ENCODE results near the gene PICALM. TPM values are rescaled to one million over a fixed set of nuclear protein-coding genes. Genes with fewer than 3 reads are reported as not detected.

The PICALM gene
- polyA plus RNA-seq, 3 donors, result 62.4 to 241 (median 81.0) TPM

DNA sequence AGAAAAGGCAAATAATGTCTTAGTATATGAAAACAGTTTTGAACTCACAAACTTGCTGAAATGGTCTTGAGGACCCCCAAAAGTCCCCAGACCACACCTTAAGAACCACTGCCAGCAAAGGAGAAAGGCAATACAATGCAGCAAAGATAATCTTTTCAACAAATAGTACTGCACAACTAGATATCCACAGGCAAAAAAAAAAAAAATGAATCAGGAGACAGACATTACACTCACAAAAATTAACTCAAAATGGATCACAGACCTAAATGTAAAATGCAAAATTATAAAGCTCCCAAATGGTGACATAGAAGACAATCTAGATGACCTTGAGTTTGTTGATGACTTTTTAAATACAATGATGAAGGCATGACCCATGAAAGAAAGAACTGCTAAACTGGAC lies 8.3 kb downstream of the PICALM start:
- peaks cover 100% of the 10 kb centered on the region for H4K20me1 ChIP-seq (ENCODE audit: insufficient read depth, low read length)
- H3K9me3 Mint-ChIP-seq, result peaks cover 0 to 3% (median 0%) of the 10 kb centered on the region in 7 donors
- H3K4me1 Mint-ChIP-seq, result peaks cover 88% of the 10 kb centered on the region
- peak overlapping the region in 5 of 7 donors; percentile 25 to 77 (median 64) for H3K27ac Mint-ChIP-seq
- H3K4me2 ChIP-seq (replicated peaks; ENCODE audit: extremely low read depth, low read length, poor library complexity, severe bottlenecking), result peak overlapping the region; percentile 90
- intact Hi-C loops (cut with micrococcal nuclease), result no loop called here
- peak overlapping the region in 1 of 2 donors; percentile 58 for H3K27ac ChIP-seq (ENCODE audit: low read depth in 1 of 2, low read length in 2 of 2)
- peaks cover 20 to 31% of the 10 kb centered on the region in 2 donors for H3K36me3 Mint-ChIP-seq
- H3K79me2 ChIP-seq (ENCODE audit: insufficient read depth, low read length), result peaks cover 100% of the 10 kb centered on the region
- DNase-seq, result no peak
- TF ChIP-seq, protein P1, sequence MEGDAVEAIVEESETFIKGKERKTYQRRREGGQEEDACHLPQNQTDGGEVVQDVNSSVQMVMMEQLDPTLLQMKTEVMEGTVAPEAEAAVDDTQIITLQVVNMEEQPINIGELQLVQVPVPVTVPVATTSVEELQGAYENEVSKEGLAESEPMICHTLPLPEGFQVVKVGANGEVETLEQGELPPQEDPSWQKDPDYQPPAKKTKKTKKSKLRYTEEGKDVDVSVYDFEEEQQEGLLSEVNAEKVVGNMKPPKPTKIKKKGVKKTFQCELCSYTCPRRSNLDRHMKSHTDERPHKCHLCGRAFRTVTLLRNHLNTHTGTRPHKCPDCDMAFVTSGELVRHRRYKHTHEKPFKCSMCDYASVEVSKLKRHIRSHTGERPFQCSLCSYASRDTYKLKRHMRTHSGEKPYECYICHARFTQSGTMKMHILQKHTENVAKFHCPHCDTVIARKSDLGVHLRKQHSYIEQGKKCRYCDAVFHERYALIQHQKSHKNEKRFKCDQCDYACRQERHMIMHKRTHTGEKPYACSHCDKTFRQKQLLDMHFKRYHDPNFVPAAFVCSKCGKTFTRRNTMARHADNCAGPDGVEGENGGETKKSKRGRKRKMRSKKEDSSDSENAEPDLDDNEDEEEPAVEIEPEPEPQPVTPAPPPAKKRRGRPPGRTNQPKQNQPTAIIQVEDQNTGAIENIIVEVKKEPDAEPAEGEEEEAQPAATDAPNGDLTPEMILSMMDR (IDR thresholded peaks at IDR 0.05), result no peak
- no peak overlapping the region for H3K9ac ChIP-seq (ENCODE audit: insufficient read depth, low read length, poor library complexity, severe bottlenecking)
- H3K27me3 Mint-ChIP-seq (ENCODE audit: low read depth in 3 of 3), result no peaks in the 10 kb centered on the region
- peak overlapping the region in 1 of 2 donors; percentile 36 for H3K4me3 Mint-ChIP-seq
- H2AFZ ChIP-seq (ENCODE audit: insufficient read depth, low read depth, low read length, poor library complexity, severe bottlenecking), result no peak overlapping the region
- H3K27me3 ChIP-seq (ENCODE audit: control insufficient read depth in 2 of 2, insufficient read depth in 2 of 2, low read length in 2 of 2), result no peaks in the 10 kb centered on the region
- H3K36me3 ChIP-seq (replicated peaks in 1 of 2; ENCODE audit: control insufficient read depth in 1 of 2, insufficient read depth in 2 of 2, low read length in 2 of 2), result no peaks in the 10 kb centered on the region
- H3K4me3 ChIP-seq (replicated peaks in 1 of 3; ENCODE audit: low read depth in 2 of 3, low read length in 3 of 3), result peak overlapping the region in 1 of 3 experiments; percentile 6
- H3K4me1 ChIP-seq (ENCODE audit: control insufficient read depth in 1 of 2, insufficient read depth in 2 of 2, low read length in 2 of 2), result peaks cover 63 to 96% of the 10 kb centered on the region in 2 donors
- no peaks in the 10 kb centered on the region for H3K9me3 ChIP-seq (replicated peaks in 1 of 2; ENCODE audit: control insufficient read depth in 1 of 2, insufficient read depth in 1 of 2, low read length in 2 of 2)

DNA sequence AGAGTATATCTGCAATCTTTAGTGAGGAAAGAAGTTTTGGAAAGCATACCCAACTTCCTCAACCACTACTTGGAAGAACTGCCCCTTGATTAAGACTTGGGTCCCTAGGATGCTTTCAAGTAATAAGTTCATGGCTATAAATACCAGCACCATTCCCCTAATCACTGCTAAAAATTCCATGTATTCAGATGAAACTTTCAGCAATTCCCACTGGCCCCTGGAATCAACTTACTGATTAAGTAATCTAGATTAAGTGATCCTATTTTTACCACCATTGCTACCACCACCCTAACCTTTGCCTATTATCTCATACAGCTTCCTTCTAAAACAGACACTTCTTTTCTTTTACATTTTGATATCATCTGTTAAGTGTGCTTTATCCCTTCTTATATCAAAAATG lies 10.5 kb downstream of the PICALM start:
- Histone ChIP-seq H3K27me3 (ENCODE audit: control insufficient read depth in 2 of 2, insufficient read depth in 2 of 2, low read length in 2 of 2) (no peaks in the 10 kb centered on the region), H3K36me3 (replicated peaks in 1 of 2; ENCODE audit: control insufficient read depth in 1 of 2, insufficient read depth in 2 of 2, low read length in 2 of 2) (no peaks in the 10 kb centered on the region), H3K79me2 (ENCODE audit: insufficient read depth, low read length) (peaks cover 100% of the 10 kb centered on the region), H2AFZ (ENCODE audit: insufficient read depth, low read depth, low read length, poor library complexity, severe bottlenecking) (no peak overlapping the region), H3K27ac (ENCODE audit: low read depth in 1 of 2, low read length in 2 of 2) (peak overlapping the region in 1 of 2 donors; percentile 60), H3K4me1 (ENCODE audit: control insufficient read depth in 1 of 2, insufficient read depth in 2 of 2, low read length in 2 of 2) (peaks cover 65 to 96% of the 10 kb centered on the region in 2 donors), H4K20me1 (ENCODE audit: insufficient read depth, low read length) (peaks cover 100% of the 10 kb centered on the region), H3K4me2 (replicated peaks; ENCODE audit: extremely low read depth, low read length, poor library complexity, severe bottlenecking) (peak overlapping the region; percentile 22), H3K9ac (ENCODE audit: insufficient read depth, low read length, poor library complexity, severe bottlenecking) (no peak overlapping the region), H3K9me3 (replicated peaks in 1 of 2; ENCODE audit: control insufficient read depth in 1 of 2, insufficient read depth in 1 of 2, low read length in 2 of 2) (no peaks in the 10 kb centered on the region), H3K4me3 (replicated peaks in 1 of 3; ENCODE audit: low read depth in 2 of 3, low read length in 3 of 3) (peak overlapping the region in 1 of 3 experiments; percentile 13)
- H3K4me1 Mint-ChIP-seq, result peaks cover 92% of the 10 kb centered on the region
- peaks cover 15 to 26% of the 10 kb centered on the region in 2 donors for H3K36me3 Mint-ChIP-seq
- H3K4me3 Mint-ChIP-seq, result peak overlapping the region in 1 of 2 donors; percentile 0
- TF ChIP-seq, protein P1 (IDR thresholded peaks at IDR 0.05), result no peak
- H3K9me3 Mint-ChIP-seq, result peaks cover 0 to 3% (median 0%) of the 10 kb centered on the region in 7 donors
- H3K27ac Mint-ChIP-seq, result peak overlapping the region in 4 of 7 donors; percentile 17 to 72 (median 46)
- no peak for DNase-seq
- no peaks in the 10 kb centered on the region for H3K27me3 Mint-ChIP-seq (ENCODE audit: low read depth in 3 of 3)
- intact Hi-C loops (cut with micrococcal nuclease), result no loop called here
